B cell (primary cell): Measurements from ENCODE around the gene C9orf152. TPM values are rescaled to one million over a fixed set of nuclear protein-coding genes. Genes with fewer than 3 reads are reported as not detected.
"Not testable (repeated sequence)": the region's sequence is repeated elsewhere in the genome, so short reads cannot be mapped to it uniquely, and the experiment has no call there.

Experiments used
- ATAC-seq: fragments of 200-7000 bp; cut with Tn5 transposase; one replicate; pipeline ENCODE4 v1.10.0; 2021; ENCODE audit warnings: low read depth, mild to moderate bottlenecking, moderate number of reproducible peaks, moderate library complexity
- CTCF ChIA-PET: fragments of 350-600 bp; sonication (Branson Sonifier 250); formaldehyde crosslinking; loops from one replicate; lab custom pipeline; 2021; ENCODE audit warnings: antibody characterized with exemption, inconsistent platforms; lab: Charles Lee
- POLR2A ChIA-PET: fragments of 350-600 bp; sonication (Branson Sonifier 250); formaldehyde crosslinking; loops from one replicate; lab custom pipeline; 2021; ENCODE audit warnings: antibody characterized with exemption; lab: Charles Lee
- DNase-seq: peaks from one replicate; pipeline ENCODE4 v3.0.0; 2013
- H2AFZ ChIP-seq: 2 replicates; pipeline ENCODE4 v1.6.1; 2012; ENCODE audit warnings: mild to moderate bottlenecking, low read depth, low read length; ENCODE audit not compliant: insufficient read depth, poor library complexity, severe bottlenecking
- H3K27ac ChIP-seq, 2 donors: 1 replicate in 1 of 2; 2 replicates in 1 of 2; pipeline ENCODE4 v1.5.1; 2012 to 2013; ENCODE audit warnings: low read length in 2 of 2, mild to moderate bottlenecking in 2 of 2, moderate library complexity in 1 of 2
- H3K27me3 ChIP-seq, 4 experiments: fragments of 200-600 bp in 1 of 4; sonication (generic) in 1 of 4; replicated peaks in 1 of 4; 1 replicate in 2 of 4; 2 replicates in 2 of 4; pipeline versions ENCODE4 v1.6.1 to v1.7.0; 2013 to 2016; ENCODE audit warnings: low read length in 3 of 4, mild to moderate bottlenecking in 2 of 4, mixed read lengths in 1 of 4, moderate library complexity in 1 of 4; ENCODE audit not compliant: insufficient read depth in 4 of 4, control insufficient read depth in 3 of 4; ENCODE audit errors: control extremely low read depth in 1 of 4
- H3K36me3 ChIP-seq, 2 experiments: replicated peaks in 1 of 2; 1 replicate in 1 of 2; 2 replicates in 1 of 2; pipeline versions ENCODE4 v1.6.1 to v1.7.1; 2013; ENCODE audit warnings: low read length in 1 of 2; ENCODE audit not compliant: insufficient read depth in 2 of 2, control insufficient read depth in 1 of 2; ENCODE audit errors: control extremely low read depth in 1 of 2, extremely low read depth in 1 of 2
- H3K4me1 ChIP-seq, 2 donors: fragments of 200-600 bp in 1 of 2; sonication (generic) in 1 of 2; 1 replicate in 1 of 2; 2 replicates in 1 of 2; pipeline versions ENCODE4 v1.5.1 to v1.6.1; 2013 to 2017; ENCODE audit warnings: low read length in 2 of 2; ENCODE audit not compliant: control insufficient read depth in 2 of 2, insufficient read depth in 2 of 2
- H3K4me2 ChIP-seq: replicated peaks from 2 replicates; pipeline ENCODE3; 2012; ENCODE audit warnings: mild to moderate bottlenecking, low read depth, low read length; ENCODE audit not compliant: poor library complexity, severe bottlenecking
- H3K4me3 ChIP-seq, 5 experiments: fragments of 200-600 bp in 1 of 5; sonication (generic) in 1 of 5; 1 replicate in 3 of 5; 2 replicates in 2 of 5; pipeline versions ENCODE4 v1.5.1 to v1.7.0; 2011 to 2016; ENCODE audit warnings: low read length in 4 of 5, mild to moderate bottlenecking in 4 of 5, low read depth in 2 of 5, control low read depth in 1 of 5, moderate library complexity in 1 of 5; ENCODE audit not compliant: insufficient read depth in 1 of 5; ENCODE audit errors: control extremely low read depth in 1 of 5, extremely low read depth in 1 of 5
- H3K79me2 ChIP-seq: fragments of 200-600 bp; sonication (generic); one replicate; pipeline ENCODE4 v1.6.0; 2016; ENCODE audit warnings: low read length; ENCODE audit not compliant: control insufficient read depth, insufficient read depth
- H3K9ac ChIP-seq: fragments of 200-600 bp; sonication (generic); 2 replicates; pipeline ENCODE4 v1.6.1; 2017; ENCODE audit warnings: mild to moderate bottlenecking, low read length, moderate library complexity
- H3K9me3 ChIP-seq, 3 donors: one replicate each; pipeline versions ENCODE4 v1.6.1 to v1.7.1; 2013; ENCODE audit warnings: low read length in 2 of 3; ENCODE audit not compliant: control insufficient read depth in 2 of 3, insufficient read depth in 1 of 3; ENCODE audit errors: control extremely low read depth in 1 of 3
- H4K20me1 ChIP-seq: 2 replicates; pipeline ENCODE4 v1.6.0; 2012; ENCODE audit warnings: mild to moderate bottlenecking, low read length; ENCODE audit not compliant: insufficient read depth, control insufficient read depth, poor library complexity, severe bottlenecking
- H3K27ac Mint-ChIP-seq: one replicate; pipeline ENCODE4 v1.8.0; 2021; ENCODE audit warnings: mixed read lengths
- H3K27me3 Mint-ChIP-seq: one replicate; pipeline ENCODE4 v1.8.0; 2021; ENCODE audit warnings: mixed read lengths
- H3K4me1 Mint-ChIP-seq: one replicate; pipeline ENCODE4 v1.8.0; 2021; ENCODE audit warnings: mixed read lengths
- H3K4me3 Mint-ChIP-seq: one replicate; pipeline ENCODE4 v1.8.0; 2021; ENCODE audit warnings: mixed read lengths
- H3K9me3 Mint-ChIP-seq: one replicate; pipeline ENCODE4 v1.8.0; 2022; ENCODE audit warnings: mixed read lengths; ENCODE audit not compliant: insufficient read depth
- EZH2 ChIP-seq: IDR thresholded peaks from 2 replicates; pipeline ENCODE4 v1.6.1; 2012; ENCODE audit warnings: borderline replicate concordance, low read depth, mild to moderate bottlenecking, moderate library complexity, low read length; ENCODE audit not compliant: insufficient read depth, poor library complexity, severe bottlenecking
- WGBS: methylation state at CpG from one replicate; pipeline ENCODE4 v1.1.5; 2013; ENCODE audit warnings: missing lambda C conversion rate; ENCODE audit not compliant: insufficient coverage; 5-methylcytosine and 5-hydroxymethylcytosine counted together
- intact Hi-C: fragments of 100-400 bp; cut with micrococcal nuclease; formaldehyde crosslinking; loops from one replicate; pipeline ENCODE4 v1.10.0; 2022
- polyA plus RNA-seq: library from polyadenylated mRNA; depleted of rRNA; stranded (reverse); fragments of >200 nt; gene quantifications from 2 replicates; pipeline ENCODE4 v1.2.3, GENCODE V29; 2012
- total RNA-seq, 2 donors: library from RNA; stranded (reverse); fragments of 120-200 nt in 1 of 2; gene quantifications; 1 replicate in 1 of 2; 2 replicates in 1 of 2; pipeline versions ENCODE4 v1.2.3 to v1.2.4, GENCODE V29; 2013 to 2022
- TF ChIP-seq, protein P1 (sequence below): fragments of 200-600 bp; IDR thresholded peaks from one replicate; pipeline ENCODE4 v1.8.0; 2022; ENCODE audit warnings: antibody characterized with exemption, mild to moderate bottlenecking

Gene C9orf152
- total and polyA plus RNA-seq, 2 donors (not counting 1 experiment from before 2014, with no cell fraction given) = not detected

DNA sequence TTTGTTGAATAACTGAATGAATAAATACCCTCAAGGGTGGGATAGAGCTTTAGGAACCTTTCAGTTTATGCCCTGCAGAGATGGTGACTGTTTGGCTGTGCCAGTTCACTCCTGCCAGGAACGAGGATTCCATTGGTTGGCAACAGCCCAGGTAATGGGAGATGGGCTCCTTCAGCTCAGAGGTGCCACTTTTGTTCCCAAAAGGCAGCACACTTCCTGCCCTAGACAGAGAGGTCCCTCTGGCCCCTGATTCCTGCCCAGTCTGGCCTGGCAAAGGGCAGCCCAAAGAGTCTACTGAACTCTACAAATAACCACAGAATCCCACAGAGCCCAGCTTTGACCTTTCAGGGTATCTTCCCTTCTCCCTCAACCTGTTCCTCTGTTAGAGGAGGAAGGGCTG, 1.6 kb downstream of the C9orf152 start:
- Histone ChIP-seq H3K36me3 (no peaks in the 10 kb centered on the region), H3K4me2 (no peak overlapping the region), H3K9me3 (no peaks in the 10 kb centered on the region), H2AFZ (no peak overlapping the region), H3K27ac (no peak overlapping the region), H3K79me2 (no peaks in the 10 kb centered on the region), H3K4me3 (no peak overlapping the region), H4K20me1 (no peaks in the 10 kb centered on the region), H3K27me3 (peaks cover 0 to 4% (median 0%) of the 10 kb centered on the region in 4 experiments), H3K9ac (no peak overlapping the region), H3K4me1 (no peaks in the 10 kb centered on the region)
- DNase-seq (no peak), ATAC-seq (no peak)
- WGBS = 86% methylated on average over 1 of the region's 1 CpG
- H3K27me3 Mint-ChIP-seq = peaks cover 3% of the 10 kb centered on the region
- no peaks in the 10 kb centered on the region for H3K9me3 Mint-ChIP-seq
- no peak overlapping the region for H3K27ac Mint-ChIP-seq
- POLR2A ChIA-PET = no interaction called here
- intact Hi-C loops = no loop called here
- no peaks in the 10 kb centered on the region for H3K4me1 Mint-ChIP-seq
- no peak overlapping the region for H3K4me3 Mint-ChIP-seq
- CTCF ChIA-PET = no interaction called here
- TF ChIP-seq, protein P1, sequence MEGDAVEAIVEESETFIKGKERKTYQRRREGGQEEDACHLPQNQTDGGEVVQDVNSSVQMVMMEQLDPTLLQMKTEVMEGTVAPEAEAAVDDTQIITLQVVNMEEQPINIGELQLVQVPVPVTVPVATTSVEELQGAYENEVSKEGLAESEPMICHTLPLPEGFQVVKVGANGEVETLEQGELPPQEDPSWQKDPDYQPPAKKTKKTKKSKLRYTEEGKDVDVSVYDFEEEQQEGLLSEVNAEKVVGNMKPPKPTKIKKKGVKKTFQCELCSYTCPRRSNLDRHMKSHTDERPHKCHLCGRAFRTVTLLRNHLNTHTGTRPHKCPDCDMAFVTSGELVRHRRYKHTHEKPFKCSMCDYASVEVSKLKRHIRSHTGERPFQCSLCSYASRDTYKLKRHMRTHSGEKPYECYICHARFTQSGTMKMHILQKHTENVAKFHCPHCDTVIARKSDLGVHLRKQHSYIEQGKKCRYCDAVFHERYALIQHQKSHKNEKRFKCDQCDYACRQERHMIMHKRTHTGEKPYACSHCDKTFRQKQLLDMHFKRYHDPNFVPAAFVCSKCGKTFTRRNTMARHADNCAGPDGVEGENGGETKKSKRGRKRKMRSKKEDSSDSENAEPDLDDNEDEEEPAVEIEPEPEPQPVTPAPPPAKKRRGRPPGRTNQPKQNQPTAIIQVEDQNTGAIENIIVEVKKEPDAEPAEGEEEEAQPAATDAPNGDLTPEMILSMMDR = no peak
- TF ChIP-seq EZH2 = no peak

DNA sequence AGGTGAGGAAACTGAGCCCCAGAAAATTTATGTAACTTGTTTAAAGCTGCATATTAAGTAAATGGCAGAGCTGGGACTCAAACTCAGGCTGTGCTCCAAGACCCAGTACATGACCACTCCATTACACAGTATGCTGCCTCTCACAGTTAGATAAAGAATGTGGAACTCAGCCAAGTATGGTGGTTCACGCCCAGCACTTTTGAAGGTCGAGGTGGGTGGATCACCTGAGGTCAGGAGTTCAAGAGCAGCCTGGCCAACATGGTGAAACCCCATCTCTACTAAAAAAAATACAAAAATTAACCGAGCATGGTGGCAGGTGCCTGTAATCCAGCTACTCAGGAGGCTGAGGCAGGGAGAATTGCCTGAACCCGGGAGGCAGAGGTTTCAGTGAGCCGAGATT, 2.3 kb downstream of the C9orf152 start:
- H3K79me2 ChIP-seq, H3K27ac ChIP-seq, POLR2A ChIA-PET, H4K20me1 ChIP-seq, ATAC-seq, H2AFZ ChIP-seq, H3K4me1 ChIP-seq, DNase-seq, H3K9me3 Mint-ChIP-seq, H3K4me3 ChIP-seq, intact Hi-C loops, H3K9me3 ChIP-seq, H3K27ac Mint-ChIP-seq, H3K4me1 Mint-ChIP-seq, H3K36me3 ChIP-seq, H3K9ac ChIP-seq, H3K27me3 ChIP-seq, H3K27me3 Mint-ChIP-seq, H3K4me3 Mint-ChIP-seq, H3K4me2 ChIP-seq: not testable (repeated sequence)
- CTCF ChIA-PET = interaction anchor here (1.4 kb wide), 1 partner anchor 11 kb away, joined by 4 read pairs; no protein-coding TSS in a partner anchor
- WGBS = 83% methylated on average over 5 of the region's 5 CpGs
